Endothelial cell of umbilical vein (primary cell): ENCODE measurements around the gene RPS6KA5. TPM values are rescaled to one million over a fixed set of nuclear protein-coding genes. Genes with fewer than 3 reads are reported as not detected.

Experiments
- BruUV-seq: library from RNA; stranded (reverse); fragments of 400-500 nt; replicated peaks from 2 replicates; lab custom pipeline; 2021; lab: Mats Ljungman, UMichigan
- CTCF ChIA-PET: fragments of 300-600, 350-600 bp; sonication (Branson Sonifier 250); formaldehyde crosslinking; loops from one replicate; lab custom pipeline; 2021; ENCODE audit warnings: antibody characterized with exemption, inconsistent platforms; lab: Charles Lee
- POLR2A ChIA-PET: fragments of 300-600, 350-600 bp; sonication (Branson Sonifier 250); formaldehyde crosslinking; loops from one replicate; lab custom pipeline; 2021; ENCODE audit warnings: antibody characterized with exemption, inconsistent platforms; lab: Charles Lee
- DNase-seq: peaks from one replicate; pipeline ENCODE4 v3.0.0-alpha.2; 2011; ENCODE audit warnings: low read depth, low spot score
- FAIRE-seq: peaks from 2 replicates; lab custom pipeline; 2011; peaks lifted over from hg19 to GRCh38; lab: Jason Lieb, UNC
- H2AFZ ChIP-seq: 2 replicates; pipeline ENCODE4 v1.6.0; 2012; ENCODE audit warnings: low read depth, low read length, control low read depth, inconsistent platforms
- H3K27ac ChIP-seq: 2 replicates; pipeline ENCODE4 v1.5.1; 2011; ENCODE audit warnings: low read depth, mild to moderate bottlenecking, control low read depth, low read length, moderate library complexity; ENCODE audit not compliant: insufficient read depth
- H3K27me3 ChIP-seq, 2 experiments: 2 replicates each; pipeline versions ENCODE4 v1.6.0 to v1.6.1; 2011; ENCODE audit warnings: low read length in 2 of 2, mixed read lengths in 1 of 2; ENCODE audit not compliant: control insufficient read depth in 2 of 2, insufficient read depth in 2 of 2
- H3K36me3 ChIP-seq, 2 experiments: 2 replicates in 1 of 2; 3 replicates in 1 of 2; pipeline ENCODE4 v1.5.1; 2011; ENCODE audit warnings: low read length in 2 of 2, mild to moderate bottlenecking in 1 of 2, moderate library complexity in 1 of 2; ENCODE audit not compliant: control insufficient read depth in 2 of 2, insufficient read depth in 2 of 2; ENCODE audit errors: extremely low read depth in 1 of 2
- H3K4me1 ChIP-seq: 3 replicates; pipeline ENCODE4 v1.5.1; 2011; ENCODE audit warnings: mild to moderate bottlenecking, low read length; ENCODE audit not compliant: control insufficient read depth, insufficient read depth; ENCODE audit errors: extremely low read depth
- H3K4me2 ChIP-seq: 2 replicates; pipeline ENCODE4 v1.6.1; 2011; ENCODE audit warnings: low read length, control low read depth, mixed read lengths; ENCODE audit not compliant: insufficient read depth
- H3K4me3 ChIP-seq, 3 experiments: fragments of 200-600 bp in 1 of 3; sonication (generic), shearing (Covaris generic) in 1 of 3; replicated peaks in 1 of 3; 2 replicates each; pipeline ENCODE4 v1.5.1; 2011 to 2016; ENCODE audit warnings: control low read depth in 3 of 3, low read length in 3 of 3, mild to moderate bottlenecking in 2 of 3, inconsistent platforms in 1 of 3, low read depth in 1 of 3, moderate library complexity in 1 of 3; ENCODE audit not compliant: insufficient read depth in 1 of 3
- H3K79me2 ChIP-seq: 2 replicates; pipeline ENCODE4 v1.6.0; 2012; ENCODE audit warnings: low read length, inconsistent platforms; ENCODE audit not compliant: control insufficient read depth, insufficient read depth
- H3K9ac ChIP-seq: replicated peaks from 2 replicates; pipeline ENCODE3; 2011; ENCODE audit warnings: low read length, control low read depth; ENCODE audit not compliant: insufficient read depth; ENCODE audit errors: extremely low read depth
- H3K9me1 ChIP-seq: replicated peaks from 3 replicates; pipeline ENCODE4 v1.6.0; 2011; ENCODE audit warnings: mild to moderate bottlenecking, low read length; ENCODE audit not compliant: control insufficient read depth, insufficient read depth; ENCODE audit errors: extremely low read depth
- H3K9me3 ChIP-seq: replicated peaks from 2 replicates; pipeline ENCODE4 v1.5.1; 2012; ENCODE audit warnings: low read length, inconsistent platforms; ENCODE audit not compliant: control insufficient read depth, insufficient read depth
- H4K20me1 ChIP-seq: replicated peaks from 2 replicates; pipeline ENCODE3; 2011; ENCODE audit warnings: mild to moderate bottlenecking, low read length; ENCODE audit not compliant: control insufficient read depth, insufficient read depth; ENCODE audit errors: extremely low read depth
- CTCF ChIP-seq, 2 donors: IDR thresholded peaks; 1 replicate in 1 of 2; 2 replicates in 1 of 2; pipeline ENCODE4 v1.5.1; 2011; ENCODE audit warnings: low read length in 2 of 2, mild to moderate bottlenecking in 2 of 2, moderate library complexity in 2 of 2, control low read depth in 1 of 2, inconsistent platforms in 1 of 2, low read depth in 1 of 2; ENCODE audit not compliant: insufficient read depth in 1 of 2; ENCODE audit errors: extremely low read depth in 1 of 2
- EZH2 ChIP-seq: IDR thresholded peaks from 2 replicates; pipeline ENCODE4 v1.6.1; 2012; ENCODE audit warnings: borderline replicate concordance, low read depth, mild to moderate bottlenecking, moderate library complexity, low read length, inconsistent platforms; ENCODE audit not compliant: severe bottlenecking
- FOS ChIP-seq: IDR thresholded peaks from 2 replicates; pipeline ENCODE4 v1.6.1; 2011; ENCODE audit warnings: mild to moderate bottlenecking, low read length, moderate library complexity, borderline replicate concordance; ENCODE audit not compliant: insufficient read depth
- GATA2 ChIP-seq: IDR thresholded peaks from 2 replicates; pipeline ENCODE4 v1.7.0; 2011; ENCODE audit warnings: low read depth, mild to moderate bottlenecking, moderate library complexity, mixed read lengths, low read length; ENCODE audit not compliant: insufficient read length, insufficient read depth
- JUN ChIP-seq: IDR thresholded peaks from 2 replicates; pipeline ENCODE4 v1.6.1; 2011; ENCODE audit warnings: borderline replicate concordance, low read depth; ENCODE audit not compliant: insufficient read length, insufficient read depth
- MAX ChIP-seq: IDR thresholded peaks from 2 replicates; pipeline ENCODE4 v1.6.1; 2011; ENCODE audit not compliant: insufficient read depth, insufficient read length
- MYC ChIP-seq: IDR thresholded peaks from one replicate; pipeline ENCODE4 v1.6.1; 2011; ENCODE audit warnings: mild to moderate bottlenecking, low read depth, low read length
- POLR2A ChIP-seq: IDR thresholded peaks from 2 replicates; pipeline ENCODE4 v1.6.1; 2012; ENCODE audit warnings: low read depth, mild to moderate bottlenecking, control low read depth, low read length
- POLR2AphosphoS5 ChIP-seq: IDR thresholded peaks from 2 replicates; pipeline ENCODE4 v1.6.1; 2012; ENCODE audit warnings: low read depth, mild to moderate bottlenecking, control low read depth, low read length, moderate library complexity; ENCODE audit not compliant: insufficient read depth
- dilution Hi-C: fragments of 300-500 bp; cut with MboI; formaldehyde crosslinking; loops from one replicate; pipeline ENCODE4 v1.15.0; 2019; ENCODE audit warnings: low sequenced_read_pairs; ENCODE audit not compliant: extremely low pct_ligation_motif_present
- intact Hi-C: fragments of 100-400 bp; cut with micrococcal nuclease; formaldehyde crosslinking; loops from one replicate; pipeline ENCODE4 v1.10.0; 2022
- polyA plus RNA-seq, 4 experiments: library from polyadenylated mRNA; depleted of rRNA in 3 of 4; stranded (reverse) in 3 of 4; unstranded in 1 of 4; fragments of >200 nt; gene quantifications; 2 replicates each; pipeline versions ENCODE4 v1.2.1 to v1.2.3, GENCODE V29; 2011 to 2012; ENCODE audit warnings: missing spikeins in 1 of 4
- total RNA-seq: library from RNA; stranded (reverse); gene quantifications from 2 replicates; pipeline ENCODE4 v1.2.3, GENCODE V29; 2021

Gene RPS6KA5
- total and polyA plus RNA-seq, 2 donors (not counting 3 experiments of a cell fraction or from before 2014, with no cell fraction given) = 2.9 to 5.4 TPM

GRCh38 chr14:90828642-90829487 is 231.6 kb downstream of the RPS6KA5 start:
- Histone ChIP-seq H3K36me3 (no peaks in the 10 kb centered on the region), H3K27ac (peak overlapping the region; percentile 27), H3K9ac (no peak overlapping the region), H3K79me2 (no peaks in the 10 kb centered on the region), H3K4me2 (peak overlapping the region; percentile 47), H4K20me1 (no peaks in the 10 kb centered on the region), H3K27me3 (no peaks in the 10 kb centered on the region), H3K9me1 (no peaks in the 10 kb centered on the region), H3K4me3 (no peak overlapping the region), H2AFZ (peak overlapping the region; percentile 77), H3K9me3 (no peaks in the 10 kb centered on the region), H3K4me1 (peaks cover 10% of the 10 kb centered on the region)
- intact Hi-C loops (loop anchor here (1.0 kb wide), 2 partner anchors 21 to 26 kb away; no protein-coding TSS in a partner anchor), dilution Hi-C loops (no loop called here)
- TF ChIP-seq EZH2 (no peak), POLR2A (no peak), GATA2 (no peak), CTCF (IDR thresholded peaks at IDR 0.05; ENCODE audit: extremely low read depth in 1 of 2, insufficient read depth in 1 of 2, low read depth in 1 of 2, low read length in 2 of 2) (no peak), MYC (no peak), MAX (no peak), POLR2AphosphoS5 (no peak), JUN (no peak), FOS (no peak)
- DNase-seq (no peak), FAIRE-seq (no peak)
- ChIA-PET CTCF (interaction anchor here (1.3 kb wide), 2 partner anchors 70 to 74 kb away, joined by 4 read pairs; no protein-coding TSS in a partner anchor), POLR2A (no interaction called here)
- BruUV-seq = TSS peak; percentile 99
